ENCODE measurements around the gene SLC25A20. TPM values are rescaled to one million over a fixed set of nuclear protein-coding genes. Genes with fewer than 3 reads are reported as not detected.

SLC25A20 gene
- polyA plus RNA-seq: 3.5 and 6.6 TPM in 2 replicates

GRCh38 chr3:48898383-48899234 is at the start of gene SLC25A20:
TSS of gene SLC25A20 (minus strand) at chr3:48898882. CDS start at chr3:48898794, 88 bp downstream.

GRCh38 chr3:48918388-48919214 is 19.9 kb upstream of the SLC25A20 start, which contains the start of gene ARIH2:
TSS of gene ARIH2 (plus strand) at chr3:48918842. CDS start at chr3:48927559, 8,717 bp downstream.

GRCh38 chr3:48847504-48848423 is 50.9 kb downstream of the SLC25A20 start, which contains the start of gene PRKAR2A:
TSS of gene PRKAR2A (minus strand) at chr3:48847874. CDS start at chr3:48847596, 278 bp downstream.

Other genes with a start within 250 kb of the SLC25A20 start
- 0.59 and 1.1 TPM in 2 replicates for gene CELSR3, start 236.0 kb downstream of the SLC25A20 start, polyA plus RNA-seq
- 8.5 and 10.9 TPM in 2 replicates for gene NCKIPSD, start 213.0 kb downstream of the SLC25A20 start, polyA plus RNA-seq
- gene IP6K2, start 181.7 kb downstream of the SLC25A20 start, polyA plus RNA-seq: 47.0 and 56.5 TPM in 2 replicates
- 0.83 and 3.3 TPM in 2 replicates for gene PRKAR2A, start 51.0 kb downstream of the SLC25A20 start, polyA plus RNA-seq
- gene ARIH2, start 20.0 kb upstream of the SLC25A20 start, polyA plus RNA-seq: 9.2 and 11.0 TPM in 2 replicates
- gene P4HTM, start 91.4 kb upstream of the SLC25A20 start, polyA plus RNA-seq: 91.4 and 105 TPM in 2 replicates
- gene WDR6, start 108.5 kb upstream of the SLC25A20 start, polyA plus RNA-seq: 4.4 and 6.2 TPM in 2 replicates
- 12.5 and 13.3 TPM in 2 replicates for gene DALRD3, start 119.7 kb upstream of the SLC25A20 start, polyA plus RNA-seq
- 158 and 201 TPM in 2 replicates for gene NDUFAF3, start 123.2 kb upstream of the SLC25A20 start, polyA plus RNA-seq
- 45.7 and 59.5 TPM in 2 replicates for gene IMPDH2, start 130.5 kb upstream of the SLC25A20 start, polyA plus RNA-seq
- 23.9 and 36.7 TPM in 2 replicates for gene QRICH1, start 195.2 kb upstream of the SLC25A20 start, polyA plus RNA-seq
- gene QARS1, start 205.9 kb upstream of the SLC25A20 start, polyA plus RNA-seq: 58.5 and 59.6 TPM in 2 replicates
- gene USP19, start 221.9 kb upstream of the SLC25A20 start, polyA plus RNA-seq: 2.1 and 3.5 TPM in 2 replicates
- 12.6 and 20.2 TPM in 2 replicates for gene LAMB2, start 234.2 kb upstream of the SLC25A20 start, polyA plus RNA-seq

Data from Purkinje cell (primary cell).